OCI-M2 (cell line): ENCODE data around the gene CNTFR.

Experiments
- DNase-seq: peaks from one replicate; lab custom pipeline; 2025; ENCODE audit not compliant: unreplicated experiment; lab: John Stamatoyannopoulos, UW

Gene CNTFR

DNA sequence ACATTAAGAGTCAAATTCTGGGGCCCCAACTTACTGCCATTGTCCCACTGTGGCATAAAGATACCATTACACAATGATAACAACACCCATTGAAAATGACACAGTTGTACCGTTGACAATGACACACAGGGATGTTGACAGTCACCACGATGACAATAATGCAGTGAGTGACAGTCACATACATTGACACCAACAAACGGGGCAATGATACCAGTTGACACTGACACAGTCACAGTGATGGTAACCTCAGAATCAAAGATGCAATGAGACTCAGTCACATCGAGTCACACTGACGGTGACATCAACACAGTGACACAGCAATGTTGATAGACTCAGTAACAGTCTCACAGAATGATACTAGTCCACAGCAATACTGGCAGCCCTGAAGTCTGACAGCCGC is 16.9 kb downstream of the CNTFR start:
- no peak for DNase-seq

DNA sequence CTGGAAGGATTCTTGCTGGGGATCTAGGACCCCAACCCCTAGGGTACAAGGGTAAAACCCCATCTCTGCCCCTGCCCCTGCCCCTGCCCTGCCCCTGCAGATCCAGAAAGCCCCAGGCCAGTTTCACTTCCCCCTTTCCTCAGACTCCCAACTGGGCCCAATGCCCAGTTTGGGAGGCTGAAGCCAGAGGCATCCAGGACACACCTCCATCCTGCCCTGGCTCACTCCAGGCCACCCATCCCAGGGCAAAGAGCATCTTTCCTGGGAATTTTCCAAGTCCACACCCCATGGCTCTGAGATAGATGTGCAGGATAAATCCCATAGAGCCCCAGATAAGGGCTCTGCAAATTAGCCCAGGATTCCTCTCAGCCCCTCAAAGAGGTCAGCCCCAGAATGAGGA is 17.4 kb downstream of the CNTFR start:
- no peak for DNase-seq

DNA sequence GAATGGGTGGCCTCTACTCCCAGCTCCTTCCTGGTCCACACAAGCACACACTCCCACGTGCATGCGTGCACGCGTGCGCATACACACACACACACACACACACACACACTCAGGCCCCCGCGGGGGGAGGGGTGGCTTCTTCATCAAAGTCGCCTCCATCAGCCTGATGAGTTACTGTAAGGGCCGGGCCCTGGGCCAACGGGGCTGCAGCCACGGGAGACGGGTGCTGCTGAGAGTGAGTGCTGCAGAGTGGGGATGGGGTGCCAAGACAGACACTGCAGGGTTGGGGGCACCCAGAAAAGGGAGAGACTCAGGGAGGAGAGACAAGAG is 18.1 kb downstream of the CNTFR start:
- DNase-seq: no peak

DNA sequence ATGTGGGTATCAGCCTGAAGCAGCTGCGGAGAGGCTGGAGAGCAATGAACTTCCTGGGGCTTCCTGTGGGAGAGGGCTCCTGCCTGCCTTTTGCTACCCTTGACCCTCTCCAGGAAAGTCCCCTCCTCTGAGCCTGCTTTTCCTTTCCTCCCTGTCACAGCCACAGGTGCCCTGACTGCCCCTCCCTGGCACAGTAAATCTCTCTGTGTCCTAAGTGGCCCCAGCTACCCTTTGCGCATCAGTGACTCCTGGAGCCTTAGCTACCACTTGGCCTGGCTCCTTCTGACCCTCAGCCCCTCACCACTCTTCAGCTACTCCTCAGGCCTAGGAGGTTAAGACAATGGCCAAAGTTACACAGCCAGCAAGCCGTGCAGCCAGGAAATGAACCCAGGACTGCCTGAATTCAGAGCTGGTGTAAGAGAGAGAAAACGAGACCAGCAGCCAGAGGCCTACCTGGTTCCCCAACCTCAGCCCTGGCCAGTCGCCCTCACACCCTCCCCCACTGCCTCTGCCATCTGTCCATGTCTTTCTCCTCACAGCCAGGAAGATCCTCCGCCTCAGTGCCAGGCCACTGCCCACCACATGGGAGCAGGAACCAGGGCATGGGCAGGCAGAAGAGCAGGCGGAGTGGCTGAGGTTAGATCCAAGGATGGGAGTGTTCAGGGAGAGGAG is 18.6 kb downstream of the CNTFR start:
- no peak for DNase-seq

DNA sequence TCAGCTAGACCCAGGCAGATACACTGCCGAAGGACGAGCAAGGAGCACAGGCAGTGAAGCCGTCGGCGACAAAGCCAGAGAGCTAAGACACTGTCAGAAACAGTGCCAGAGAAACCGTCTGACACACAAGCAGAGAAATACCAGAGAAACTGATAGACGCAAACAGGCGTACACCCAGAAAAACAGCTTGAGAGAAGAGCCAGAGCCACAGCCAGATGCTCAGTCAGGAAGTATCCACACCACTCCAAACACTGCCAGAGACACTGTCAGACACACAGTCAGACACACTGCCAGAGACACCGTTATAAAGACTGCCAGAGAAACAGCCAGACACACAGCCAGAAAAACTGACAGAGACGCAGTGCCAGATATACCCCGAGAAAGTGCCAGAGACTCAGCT is 19.1 kb downstream of the CNTFR start:
- DNase-seq: no peak

DNA sequence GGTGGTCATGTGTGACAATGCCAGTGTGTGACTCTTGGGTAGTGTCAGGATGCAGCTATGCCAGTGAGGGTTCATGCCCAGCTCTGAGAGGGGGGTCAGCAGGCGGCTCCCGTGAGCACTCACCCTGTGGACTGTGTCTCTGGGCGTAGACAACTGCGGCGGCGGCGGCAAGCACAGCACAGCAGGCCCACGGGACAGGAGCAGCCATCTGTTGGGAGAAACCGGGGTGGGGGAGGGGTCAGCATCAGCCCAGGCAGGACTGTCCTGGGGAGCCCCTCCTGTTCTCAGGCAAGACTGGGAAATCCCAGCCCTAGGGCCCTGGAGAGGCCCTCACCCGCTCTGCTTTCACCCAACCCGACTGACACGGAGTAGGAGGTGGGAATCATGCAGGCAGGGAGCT is 20.8 kb downstream of the CNTFR start:
- no peak for DNase-seq

DNA sequence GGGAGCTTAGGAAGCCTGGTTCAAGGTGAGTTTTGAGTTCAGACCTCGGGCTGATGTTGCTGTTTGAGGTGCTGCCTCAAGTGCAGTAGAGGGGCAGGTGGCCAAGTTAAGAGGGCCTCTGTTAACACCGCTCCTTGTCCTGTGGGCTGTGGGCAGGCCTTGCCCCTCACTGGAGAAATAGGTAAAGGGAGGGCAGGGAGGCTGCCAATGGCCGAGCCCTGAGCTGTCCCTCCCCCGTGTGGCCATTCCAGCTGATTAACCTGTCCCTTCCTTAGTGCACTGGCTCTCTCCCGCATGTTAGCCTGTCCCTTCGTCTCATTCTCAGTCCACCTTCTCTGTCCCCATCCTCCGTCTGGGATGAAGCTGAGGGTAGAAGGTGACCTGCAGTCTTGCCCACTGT is 21.4 kb downstream of the CNTFR start:
- no peak for DNase-seq

DNA sequence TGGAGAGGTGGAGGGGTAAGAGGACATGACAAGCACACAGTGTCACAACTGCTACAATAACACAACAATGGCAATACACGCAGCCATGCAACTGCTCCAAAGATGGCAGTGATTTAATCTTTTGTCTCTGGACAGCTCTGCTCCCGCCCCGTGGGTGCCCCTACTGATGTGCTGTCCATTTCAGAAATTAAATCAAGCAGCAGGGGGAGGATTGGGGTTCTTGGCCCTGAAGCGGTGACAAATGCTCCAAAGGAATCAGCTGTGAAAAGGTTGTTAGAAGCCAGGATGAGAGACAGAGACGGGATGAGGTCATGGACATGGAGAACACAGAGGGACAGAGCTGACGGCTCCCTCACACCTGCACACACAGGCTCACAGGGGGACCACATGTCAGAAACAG is 22.6 kb downstream of the CNTFR start:
- no peak for DNase-seq

DNA sequence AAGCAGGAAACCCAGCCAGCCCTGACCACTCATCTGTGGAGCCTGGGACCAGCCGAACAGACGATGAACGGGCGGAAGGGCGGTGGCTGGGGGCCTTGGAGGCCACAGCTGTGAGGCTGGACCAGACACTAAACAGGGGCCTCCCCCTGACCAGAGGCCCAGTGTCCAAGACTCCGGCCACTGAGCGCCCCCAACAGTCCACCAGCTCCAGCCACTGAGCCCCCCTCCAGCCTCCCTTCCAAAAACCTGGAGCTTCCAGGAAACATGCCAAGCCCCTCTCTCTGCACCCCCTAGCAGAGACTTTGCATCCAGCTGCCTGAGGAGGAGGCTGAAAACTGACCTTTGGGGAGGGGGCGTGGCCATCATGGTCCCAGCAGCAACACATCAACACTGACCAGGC is 23.2 kb downstream of the CNTFR start:
- no peak for DNase-seq

DNA sequence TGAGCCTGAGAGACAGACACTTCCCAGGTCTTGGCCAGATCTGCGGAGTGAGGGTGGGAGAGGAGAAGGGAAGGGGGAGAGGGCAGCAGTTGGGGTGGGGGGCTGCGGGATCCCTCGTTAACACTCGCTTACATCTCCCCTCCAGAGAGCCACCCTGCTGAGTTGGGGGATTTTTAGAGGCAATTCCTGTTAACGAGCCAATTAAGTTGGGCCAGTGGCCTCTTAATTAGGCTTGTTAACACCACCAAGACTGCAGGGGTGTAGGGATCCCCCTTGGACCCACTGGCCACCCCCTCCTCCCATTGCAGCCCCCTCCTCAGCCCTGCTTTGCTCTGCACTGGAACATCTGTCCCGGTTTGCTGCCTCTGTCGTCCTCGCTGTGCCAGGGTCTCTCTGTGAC is 23.7 kb downstream of the CNTFR start:
- DNase-seq: no peak

DNA sequence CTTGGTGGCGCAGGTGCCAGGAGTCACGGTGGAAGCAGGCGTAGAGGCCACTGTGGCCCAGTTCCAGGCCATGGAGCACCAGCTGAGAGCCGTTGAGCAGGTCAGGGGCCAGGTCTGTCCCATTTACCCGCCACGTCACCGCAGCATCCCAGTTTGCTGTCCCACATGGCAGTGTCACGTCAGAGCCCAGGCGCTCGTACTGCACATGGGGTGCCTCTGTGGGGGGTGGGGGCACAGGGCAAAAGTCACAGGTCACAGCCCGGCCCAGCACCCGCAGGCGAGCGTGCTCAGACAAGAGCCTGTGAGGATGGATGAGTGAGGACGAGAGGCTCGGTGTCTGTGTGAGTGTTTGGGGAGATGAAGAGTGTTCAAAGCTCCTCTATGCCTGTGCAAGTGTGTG is 24.9 kb downstream of the CNTFR start:
- DNase-seq: no peak

DNA sequence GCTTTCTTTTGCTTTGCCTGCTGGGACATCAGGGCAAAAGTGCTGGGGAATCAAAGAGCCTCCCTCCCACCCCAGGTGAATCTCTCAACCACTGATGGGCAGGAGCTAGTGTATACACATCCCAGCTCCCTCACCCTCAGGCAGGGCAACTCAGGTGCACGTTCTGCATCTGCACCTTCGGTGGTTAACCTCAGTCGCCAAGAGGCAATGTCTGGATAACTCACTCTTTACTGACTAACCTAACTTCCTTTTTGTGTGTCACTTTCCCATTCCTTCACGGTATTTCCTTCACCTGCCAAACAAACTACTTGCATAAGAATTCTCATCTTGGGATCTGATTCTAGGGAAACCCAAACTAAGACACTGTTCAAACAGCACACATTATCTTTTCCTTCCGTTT is 26.3 kb downstream of the CNTFR start:
- DNase-seq: no peak

DNA sequence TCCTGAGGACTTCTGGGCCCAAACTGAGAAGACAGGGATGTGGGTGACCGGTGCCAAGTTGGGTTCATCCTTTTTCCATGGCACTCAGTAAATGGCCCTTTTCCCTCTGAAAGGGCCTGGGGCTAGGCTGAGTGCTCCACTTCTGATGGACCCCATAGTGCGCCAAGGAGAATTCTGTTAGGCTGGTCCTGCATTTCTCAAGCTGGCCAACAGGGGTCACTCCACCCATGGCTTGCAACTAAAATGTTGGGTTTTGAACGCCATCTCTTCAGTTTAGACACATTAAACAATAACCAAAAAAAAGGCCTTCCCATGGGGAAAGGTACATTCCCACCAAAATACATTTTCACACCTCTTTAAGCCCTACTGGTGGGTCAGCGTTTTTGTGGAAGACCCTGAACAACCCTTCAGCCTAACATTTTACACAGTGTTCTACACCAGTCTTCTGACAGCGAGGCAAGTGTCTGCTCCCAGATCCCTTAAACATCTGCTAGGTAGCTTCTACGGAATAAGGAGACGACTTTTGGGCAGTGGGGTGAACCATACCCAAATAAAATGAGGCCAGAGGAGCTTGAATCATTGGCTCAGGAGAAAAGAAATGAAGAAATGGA is 27.3 kb downstream of the CNTFR start:
- no peak for DNase-seq

DNA sequence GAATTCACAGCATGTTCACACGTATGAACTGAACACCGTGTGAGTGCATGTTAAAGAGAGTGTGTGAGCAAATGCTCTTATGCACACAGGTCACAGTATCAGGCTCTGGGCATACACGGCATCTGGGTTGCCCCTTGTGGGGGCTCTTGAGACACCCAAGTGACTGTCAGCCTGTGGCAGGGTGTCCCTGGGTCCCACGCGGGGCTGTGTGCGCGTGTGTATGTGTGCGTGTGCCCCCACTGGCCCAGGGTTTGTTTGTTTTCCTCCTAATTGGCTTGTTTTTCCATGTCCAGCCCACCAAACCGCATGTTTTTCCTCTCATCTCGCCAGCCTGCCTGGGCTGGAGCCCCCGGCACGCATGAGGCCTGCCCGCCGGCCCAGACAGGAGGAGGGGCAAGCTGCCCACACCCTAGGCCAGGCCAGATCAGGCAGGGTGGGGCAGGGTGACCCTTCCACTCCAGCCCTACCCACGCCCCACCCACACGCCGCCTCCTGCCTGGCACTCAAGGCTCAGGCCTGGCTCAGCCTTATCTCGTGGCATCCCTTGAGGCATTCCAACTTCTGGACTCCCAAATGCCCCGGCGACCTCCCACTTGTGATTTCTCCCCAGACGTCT is 28.8 kb downstream of the CNTFR start:
- DNase-seq: no peak

DNA sequence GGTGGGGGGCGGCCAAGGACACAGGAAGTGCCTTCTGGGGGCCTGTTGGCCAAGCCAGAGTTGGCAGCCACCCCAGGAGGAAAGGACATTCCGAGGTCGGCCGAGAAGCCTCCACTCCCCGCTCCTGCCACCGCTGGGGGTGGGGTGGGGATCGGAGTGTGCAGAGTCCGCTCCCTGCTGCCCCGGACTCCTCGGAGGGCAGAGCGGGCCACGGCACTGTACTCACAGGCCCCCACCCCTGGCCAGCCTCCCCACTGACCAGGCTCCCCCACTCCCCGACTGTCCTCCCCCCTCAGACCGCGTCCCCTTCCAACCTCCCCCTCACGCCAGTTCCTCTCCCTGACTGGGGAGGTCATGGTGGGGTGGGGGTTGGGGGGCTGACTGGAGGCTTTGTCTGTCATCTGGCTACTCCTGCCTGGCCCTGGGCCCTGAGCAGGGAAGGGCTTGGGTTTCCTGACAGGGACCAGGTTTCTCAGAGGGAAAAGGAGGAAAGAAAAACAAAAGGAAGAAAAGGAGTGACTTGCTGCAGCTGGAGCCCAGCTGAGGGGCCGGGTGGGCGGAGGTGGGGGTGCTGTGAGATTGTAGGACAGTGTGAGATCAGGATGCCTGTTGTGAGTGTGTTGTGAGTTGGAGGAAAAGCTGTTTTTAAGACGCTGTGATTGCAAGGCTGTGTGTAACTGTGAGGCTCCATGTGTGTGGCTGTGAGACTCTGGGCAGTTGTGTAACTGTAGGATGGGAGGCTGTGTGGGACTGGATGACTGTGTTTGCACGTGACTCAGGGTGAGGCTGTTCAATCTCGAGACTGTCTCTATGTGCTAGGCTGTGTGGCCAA is 29.7 kb downstream of the CNTFR start:
- DNase-seq: no peak

DNA sequence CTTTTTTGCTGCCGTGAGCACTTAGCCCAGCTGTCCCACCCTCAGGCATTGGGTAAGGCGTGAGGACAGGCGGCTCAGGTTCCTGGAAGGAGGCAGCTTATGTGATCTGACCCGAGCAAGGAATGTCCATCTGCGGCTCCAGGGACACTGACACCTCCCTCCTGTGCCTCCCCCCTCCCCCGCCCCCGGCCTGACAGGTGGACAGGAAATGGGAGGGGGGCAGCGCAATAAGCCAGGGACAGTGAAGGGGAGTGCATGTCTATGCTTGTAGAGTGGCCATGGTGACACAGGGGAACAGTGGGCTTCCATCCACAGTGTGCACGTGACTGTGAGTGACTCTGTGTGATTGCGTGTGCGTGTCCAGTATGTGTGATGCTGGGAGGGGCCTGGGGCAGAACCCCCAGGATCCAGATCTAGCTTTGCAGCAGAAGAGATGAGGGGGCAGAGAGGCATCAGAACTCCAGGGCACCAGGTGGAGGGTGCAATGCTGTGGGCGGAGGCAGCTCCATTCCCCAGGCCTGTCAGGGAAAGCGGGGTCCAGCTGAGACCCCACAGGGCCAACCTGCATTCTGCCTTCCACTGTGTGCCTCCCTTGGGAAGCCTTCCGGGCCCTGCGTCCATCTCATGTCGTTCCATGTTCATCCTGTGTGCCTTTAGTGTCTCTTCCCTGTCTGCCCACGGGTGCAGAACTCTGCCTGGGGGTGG is 30.5 kb downstream of the CNTFR start:
- DNase-seq: no peak

DNA sequence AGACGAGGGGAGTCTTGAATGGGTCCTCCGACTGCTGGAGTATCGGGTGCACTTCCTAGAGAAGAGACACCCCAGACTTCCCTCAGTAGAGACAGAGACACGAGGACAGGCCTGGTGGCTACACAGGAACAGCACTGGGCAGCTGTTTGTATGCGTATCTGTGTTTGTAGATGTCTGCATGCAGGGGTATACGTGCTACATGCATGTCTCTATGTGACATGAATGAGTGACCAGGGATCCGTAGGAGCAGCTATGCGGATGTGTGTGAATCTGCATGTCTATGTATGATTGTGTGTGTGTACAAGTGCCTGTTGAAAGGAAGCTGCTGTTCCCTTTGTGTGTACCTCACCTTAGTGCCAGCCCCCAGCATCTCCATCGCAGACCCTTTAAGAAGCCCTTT is 31.2 kb downstream of the CNTFR start:
- DNase-seq: no peak

DNA sequence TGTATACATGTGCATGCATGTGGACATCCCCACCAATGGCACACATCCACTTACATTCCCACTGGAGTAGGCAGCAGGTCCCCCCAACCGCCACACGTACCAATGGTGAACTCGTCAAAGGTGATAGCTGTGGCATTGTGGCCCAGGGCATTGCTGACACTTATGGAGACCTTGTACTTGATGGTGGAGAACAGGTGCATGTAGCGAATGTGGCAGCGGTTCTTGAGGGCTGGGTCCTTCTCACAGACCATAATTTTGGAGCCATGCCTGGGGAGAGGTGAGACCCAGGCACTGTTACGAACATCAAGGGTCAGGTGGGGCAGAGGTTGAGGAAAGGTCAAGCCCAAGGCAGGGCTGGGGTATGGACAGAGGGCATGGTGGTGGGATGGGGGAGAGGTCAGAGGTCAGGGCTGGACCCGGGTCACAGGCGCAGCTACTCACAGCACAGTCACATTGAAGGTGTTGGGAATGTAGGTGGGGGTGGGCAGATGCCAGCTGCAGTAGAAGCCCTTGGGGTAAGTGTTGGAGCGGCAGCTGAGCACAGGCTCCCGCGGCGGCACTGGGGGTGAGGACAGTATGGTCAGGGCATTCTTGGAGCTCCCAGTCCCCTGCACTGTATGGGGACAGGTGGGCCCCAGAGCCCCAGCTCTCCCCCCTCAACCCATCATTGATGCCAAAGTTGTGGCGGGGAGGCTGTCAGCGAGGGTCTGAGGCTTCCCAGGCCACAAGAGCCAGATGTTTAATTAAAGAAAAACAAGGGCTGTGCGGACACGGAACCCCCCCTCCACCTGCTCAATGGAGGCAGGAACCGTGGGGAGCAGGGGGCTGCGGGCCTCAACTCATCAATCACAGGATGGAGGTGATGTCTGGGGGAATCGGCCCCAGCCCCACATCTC is 31.9 kb downstream of the CNTFR start:
- DNase-seq: no peak

DNA sequence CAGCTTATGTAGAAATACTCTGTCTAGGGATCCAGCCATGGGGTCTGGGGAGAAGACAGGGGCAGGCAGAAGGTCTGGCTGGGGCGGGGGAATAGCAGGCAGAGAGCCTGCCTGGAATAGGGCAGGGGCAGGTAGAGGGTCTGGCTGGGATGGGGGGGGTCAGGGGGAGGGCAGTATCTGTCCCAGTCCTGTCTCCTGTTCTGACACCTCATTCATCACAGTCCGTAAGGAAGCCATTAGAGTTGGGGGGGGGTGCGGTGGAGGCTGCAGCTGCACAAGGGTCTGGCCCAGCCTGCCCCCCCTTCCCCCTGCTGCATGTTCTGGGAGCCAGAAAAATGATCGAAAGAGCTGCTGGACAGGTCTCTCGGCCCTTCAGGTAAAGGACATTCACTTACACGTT is 32.6 kb downstream of the CNTFR start:
- no peak for DNase-seq

DNA sequence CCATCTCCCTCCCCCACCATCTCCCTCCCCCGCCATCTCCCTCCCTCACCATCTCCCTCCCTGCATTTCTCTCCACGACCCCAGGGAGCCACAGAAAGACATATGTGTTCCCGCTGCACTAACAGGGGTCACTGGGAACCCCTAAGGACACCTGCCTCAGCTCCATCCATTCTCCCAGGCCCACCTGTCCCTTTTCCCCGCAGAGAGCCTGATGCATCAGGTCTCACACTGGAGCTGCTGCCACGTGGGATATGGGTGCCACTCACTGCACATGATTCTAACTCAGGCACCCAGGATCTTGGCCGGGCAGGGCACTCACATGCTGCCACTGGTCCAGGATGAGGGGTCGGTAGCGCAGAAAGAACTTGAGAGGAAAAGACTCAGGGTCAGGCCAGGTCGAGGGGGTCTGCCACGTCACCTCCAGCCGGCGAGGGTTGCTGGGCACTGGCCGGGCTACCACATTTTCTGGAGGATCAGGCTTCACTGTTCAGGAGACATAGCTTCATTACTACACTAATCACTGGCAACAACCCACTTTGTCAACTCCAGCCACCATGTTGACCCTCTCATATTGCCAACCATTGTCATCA is 33.5 kb downstream of the CNTFR start:
- DNase-seq: no peak
